ENCODE results near the gene CGB3. TPM values are rescaled to one million over a fixed set of nuclear protein-coding genes. Genes with fewer than 3 reads are reported as not detected.

CGB3 gene
- total and polyA plus RNA-seq, 10 of the 15 experiments (the other 5 are each of a cell fraction or from before 2014, with no cell fraction given), result not detected

GRCh38 chr19:48997972-48998371 lies 26.2 kb downstream of the CGB3 start:
- ChIA-PET SMC1A (ENCODE audit: uncharacterized antibody, unreplicated experiment) (interaction anchor here (1.1 to 1.5 kb wide), 2 partner anchors 201 to 210 kb away, joined by 3 to 4 read pairs; no protein-coding TSS in a partner anchor), CTCF (interaction anchor here (1.0 to 3.1 kb wide), 8 partner anchors 10 to 210 kb away, joined by 3 to 16 read pairs (median 4); partner anchors contain the start of gene BAX), POLR2A (interaction anchor here (0.5 to 0.6 kb wide), 3 partner anchors 12 to 813 kb away, joined by 4 to 7 read pairs (median 4); no protein-coding TSS in a partner anchor), RAD21 (ENCODE audit: unreplicated experiment) (no interaction called here)
- DNase-seq (ENCODE audit: low read depth, low spot score) (no peak), ATAC-seq (no peak), FAIRE-seq (no peak)
- BruUV-seq (replicated peaks), result no TSS peak
- Histone ChIP-seq H3K4me2 (ENCODE audit: control insufficient read depth, insufficient read depth) (no peak overlapping the region), H3K9ac (ENCODE audit: control insufficient read depth, insufficient read depth, low read length) (no peak overlapping the region), H4K20me1 (ENCODE audit: control insufficient read depth, insufficient read depth) (no peaks in the 10 kb centered on the region), H3K4me3 (no peak overlapping the region), H3K27ac (ENCODE audit: control insufficient read depth, insufficient read depth) (no peak overlapping the region), H3K36me3 (ENCODE audit: control insufficient read depth in 2 of 2, insufficient read depth in 2 of 2, low read length in 1 of 2) (no peaks in the 10 kb centered on the region; a peak in 3 of 4 replicates), H2AFZ (ENCODE audit: control insufficient read depth, low read depth, low read length) (no peak overlapping the region), H3K9me3 (replicated peaks; ENCODE audit: control insufficient read depth, insufficient read depth, low read length) (no peaks in the 10 kb centered on the region), H3K79me2 (ENCODE audit: control insufficient read depth, insufficient read depth, low read length) (peaks cover 27% of the 10 kb centered on the region), H3K27me3 (replicated peaks in 1 of 2; ENCODE audit: control insufficient read depth in 2 of 2, insufficient read depth in 2 of 2, low read length in 1 of 2) (no peaks in the 10 kb centered on the region), H3K4me1 (ENCODE audit: control insufficient read depth, insufficient read depth, low read length) (no peaks in the 10 kb centered on the region)
- in situ Hi-C loops (cut with MboI) (no loop called here), intact Hi-C loops (cut with micrococcal nuclease; ENCODE audit: unreplicated experiment) (no loop called here)
- TF ChIP-seq ZNF622 (IDR thresholded peaks at IDR 0.05), result no peak
- TF ChIP-seq IKZF1 (conservative IDR thresholded peaks at IDR 0.05), result no peak
- no peak for TF ChIP-seq MTA3 (IDR thresholded peaks at IDR 0.05; ENCODE audit: borderline replicate concordance, low read length)
- peak; percentile 33; the same call in 1 of the 2 replicates for TF ChIP-seq RAD21 (IDR thresholded peaks at IDR 0.05; ENCODE audit: insufficient read depth, low read depth, low read length)
- TF ChIP-seq CTCF (IDR thresholded peaks at IDR 0.05 in 2 of 3, conservative IDR thresholded peaks at IDR 0.05 in 1 of 3; ENCODE audit: control insufficient read depth in 2 of 3, extremely low read depth in 1 of 3, insufficient read depth in 1 of 3, low read depth in 3 of 3, low read length in 3 of 3), result peak; percentile 44 to 62 (median 56)
- WGBS (ENCODE audit: insufficient coverage, insufficient replicate concordance, low lambda C conversion rate, missing lambda C conversion rate), result 61% methylated on average over 5 of the region's 5 CpGs

Data from GM12878 (cell line).